ENCODE data around the gene ZDHHC13.

The ZDHHC13 gene

GRCh38 chr11:19116971-19117759, at the start of gene ZDHHC13:
Gene ZDHHC13, plus strand, starts transcription at chr11:19117168. Its CDS starts 82 bp downstream, at chr11:19117250.
- DNase-seq (ENCODE audit: low spot score) = peak; percentile 93

- peak; percentile 66 for DNase-seq (ENCODE audit: low spot score)
These were observed 45.7 kb upstream of the ZDHHC13 start for GRCh38 chr11:19071255-19071654.

- DNase-seq (ENCODE audit: low spot score) = no peak
These were observed 44.5 kb upstream of the ZDHHC13 start for GRCh38 chr11:19072464-19072863.

- no peak for DNase-seq (ENCODE audit: low spot score)
These were observed 43.2 kb upstream of the ZDHHC13 start for GRCh38 chr11:19073454-19074415.

GRCh38 chr11:19075636-19076035, 41.3 kb upstream of the ZDHHC13 start:
- DNase-seq (ENCODE audit: low spot score) = no peak

- DNase-seq (ENCODE audit: low spot score) = peak; percentile 42
These were observed 40.0 kb upstream of the ZDHHC13 start for GRCh38 chr11:19076744-19077589.

- DNase-seq (ENCODE audit: low spot score) = no peak
These were observed 39.0 kb upstream of the ZDHHC13 start for GRCh38 chr11:19077965-19078364.

- DNase-seq (ENCODE audit: low spot score) = no peak
These were observed 37.1 kb upstream of the ZDHHC13 start for GRCh38 chr11:19079643-19080440.

- no peak for DNase-seq (ENCODE audit: low spot score)
These were observed 36.4 kb upstream of the ZDHHC13 start for GRCh38 chr11:19080579-19080993.

GRCh38 chr11:19083166-19083565, 33.8 kb upstream of the ZDHHC13 start:
- no peak for DNase-seq (ENCODE audit: low spot score)

- DNase-seq (ENCODE audit: low spot score) = no peak
These were observed 32.2 kb upstream of the ZDHHC13 start for GRCh38 chr11:19084661-19085315.

- no peak for DNase-seq (ENCODE audit: low spot score)
These were observed 29.3 kb upstream of the ZDHHC13 start for GRCh38 chr11:19087658-19088057.

GRCh38 chr11:19088791-19089190, 28.2 kb upstream of the ZDHHC13 start:
- no peak for DNase-seq (ENCODE audit: low spot score)

- DNase-seq (ENCODE audit: low spot score) = no peak
These were observed 27.5 kb upstream of the ZDHHC13 start for GRCh38 chr11:19089421-19089820.

GRCh38 chr11:19091366-19091765, 25.6 kb upstream of the ZDHHC13 start:
- no peak for DNase-seq (ENCODE audit: low spot score)

GRCh38 chr11:19092342-19092741, 24.6 kb upstream of the ZDHHC13 start:
- no peak for DNase-seq (ENCODE audit: low spot score)

GRCh38 chr11:19092850-19093249, 24.1 kb upstream of the ZDHHC13 start:
- no peak for DNase-seq (ENCODE audit: low spot score)

- DNase-seq (ENCODE audit: low spot score) = no peak
These were observed 23.0 kb upstream of the ZDHHC13 start for GRCh38 chr11:19093976-19094375.

- DNase-seq (ENCODE audit: low spot score) = no peak
These were observed 22.1 kb upstream of the ZDHHC13 start for GRCh38 chr11:19094859-19095258.

GRCh38 chr11:19099093-19099492, 17.9 kb upstream of the ZDHHC13 start:
- no peak for DNase-seq (ENCODE audit: low spot score)

- DNase-seq (ENCODE audit: low spot score) = no peak
These were observed 16.1 kb upstream of the ZDHHC13 start for GRCh38 chr11:19100885-19101284.

Data from cerebellar cortex (tissue), 1 donor.